ENCODE measurements around the gene TNRC6B.

DNA sequence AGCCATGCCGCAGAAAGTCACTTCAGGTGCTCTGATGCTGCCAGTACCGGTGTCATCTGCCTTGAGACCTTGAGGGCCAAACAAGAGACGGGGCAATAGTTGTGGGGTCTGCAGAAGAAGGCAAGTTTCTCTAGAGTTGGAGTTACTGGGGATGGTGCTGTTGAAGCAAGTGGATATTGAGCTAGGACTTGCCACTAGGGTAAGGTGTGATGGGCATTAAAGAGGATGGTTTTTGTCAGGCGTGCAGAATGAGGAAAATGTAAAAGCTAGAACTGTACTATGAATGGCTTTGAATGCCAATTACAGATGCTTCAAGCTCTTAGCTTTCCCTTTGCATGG lies 61.6 kb downstream of the TNRC6B start:
- TF ChIP-seq, protein P1, sequence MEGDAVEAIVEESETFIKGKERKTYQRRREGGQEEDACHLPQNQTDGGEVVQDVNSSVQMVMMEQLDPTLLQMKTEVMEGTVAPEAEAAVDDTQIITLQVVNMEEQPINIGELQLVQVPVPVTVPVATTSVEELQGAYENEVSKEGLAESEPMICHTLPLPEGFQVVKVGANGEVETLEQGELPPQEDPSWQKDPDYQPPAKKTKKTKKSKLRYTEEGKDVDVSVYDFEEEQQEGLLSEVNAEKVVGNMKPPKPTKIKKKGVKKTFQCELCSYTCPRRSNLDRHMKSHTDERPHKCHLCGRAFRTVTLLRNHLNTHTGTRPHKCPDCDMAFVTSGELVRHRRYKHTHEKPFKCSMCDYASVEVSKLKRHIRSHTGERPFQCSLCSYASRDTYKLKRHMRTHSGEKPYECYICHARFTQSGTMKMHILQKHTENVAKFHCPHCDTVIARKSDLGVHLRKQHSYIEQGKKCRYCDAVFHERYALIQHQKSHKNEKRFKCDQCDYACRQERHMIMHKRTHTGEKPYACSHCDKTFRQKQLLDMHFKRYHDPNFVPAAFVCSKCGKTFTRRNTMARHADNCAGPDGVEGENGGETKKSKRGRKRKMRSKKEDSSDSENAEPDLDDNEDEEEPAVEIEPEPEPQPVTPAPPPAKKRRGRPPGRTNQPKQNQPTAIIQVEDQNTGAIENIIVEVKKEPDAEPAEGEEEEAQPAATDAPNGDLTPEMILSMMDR (IDR thresholded peaks at IDR 0.05) = no peak
- TF ChIP-seq POLR2A (IDR thresholded peaks at IDR 0.05) = no peak

All from tibial nerve (tissue), 3 donors.